Type B pancreatic cell (in vitro differentiated cells): ENCODE results near the gene ADIPOR2. TPM values are rescaled to one million over a fixed set of nuclear protein-coding genes. Genes with fewer than 3 reads are reported as not detected.

Source experiments
- DNase-seq: peaks from one replicate; pipeline ENCODE4 v3.0.0; 2021; ENCODE audit warnings: mixed read lengths; ENCODE audit not compliant: unreplicated experiment; ENCODE audit errors: extremely low spot score
- H3K27ac Mint-ChIP-seq: 2 replicates; pipeline ENCODE4 v1.8.0; 2021; ENCODE audit warnings: mild to moderate bottlenecking, mixed read lengths
- H3K27me3 Mint-ChIP-seq: 2 replicates; pipeline ENCODE4 v1.8.0; 2021; ENCODE audit warnings: mixed read lengths
- H3K36me3 Mint-ChIP-seq: 2 replicates; pipeline ENCODE4 v1.8.0; 2021; ENCODE audit warnings: mixed read lengths
- H3K4me1 Mint-ChIP-seq: one replicate; pipeline ENCODE4 v1.8.0; 2021; ENCODE audit warnings: mixed read lengths; ENCODE audit not compliant: unreplicated experiment
- H3K4me3 Mint-ChIP-seq: 2 replicates; pipeline ENCODE4 v1.8.0; 2021; ENCODE audit warnings: mild to moderate bottlenecking, mixed read lengths
- H3K9me3 Mint-ChIP-seq: 2 replicates; pipeline ENCODE4 v1.8.0; 2021; ENCODE audit warnings: mixed read lengths
- CTCF ChIP-seq: fragments of 200-600 bp; sonication (generic); conservative IDR thresholded peaks from 2 replicates; pipeline ENCODE4 v1.5.0; 2021; ENCODE audit warnings: antibody characterized with exemption, mild to moderate bottlenecking
- total RNA-seq: library from RNA; stranded (reverse); gene quantifications from 2 replicates; pipeline ENCODE4 v1.2.1, GENCODE V29; 2021; ENCODE audit warnings: low replicate concordance

The ADIPOR2 gene
- total RNA-seq, 1 donor from 2014 or later, result 49.2 TPM

GRCh38 chr12:1737652-1738286, 46.9 kb downstream of the ADIPOR2 start:
- H3K9me3 Mint-ChIP-seq, result no peaks in the 10 kb centered on the region
- no peak for TF ChIP-seq CTCF
- H3K4me1 Mint-ChIP-seq, result peaks cover 27% of the 10 kb centered on the region
- peaks cover 3% of the 10 kb centered on the region for H3K27me3 Mint-ChIP-seq
- H3K4me3 Mint-ChIP-seq, result no peak overlapping the region
- H3K27ac Mint-ChIP-seq, result no peak overlapping the region
- H3K36me3 Mint-ChIP-seq, result peaks cover 15% of the 10 kb centered on the region
- no peak for DNase-seq

GRCh38 chr12:1738446-1738845, 47.6 kb downstream of the ADIPOR2 start:
- peak overlapping the region; percentile 51 for H3K27ac Mint-ChIP-seq
- peaks cover 27% of the 10 kb centered on the region for H3K4me1 Mint-ChIP-seq
- no peak for TF ChIP-seq CTCF
- no peak overlapping the region for H3K4me3 Mint-ChIP-seq
- no peaks in the 10 kb centered on the region for H3K9me3 Mint-ChIP-seq
- H3K36me3 Mint-ChIP-seq, result peaks cover 15% of the 10 kb centered on the region
- H3K27me3 Mint-ChIP-seq, result peaks cover 3% of the 10 kb centered on the region
- no peak for DNase-seq

GRCh38 chr12:1739368-1739767, 48.5 kb downstream of the ADIPOR2 start:
- Mint-ChIP-seq H3K36me3 (peaks cover 11% of the 10 kb centered on the region), H3K27me3 (peaks cover 3% of the 10 kb centered on the region), H3K4me1 (peaks cover 27% of the 10 kb centered on the region), H3K4me3 (no peak overlapping the region), H3K9me3 (no peaks in the 10 kb centered on the region), H3K27ac (peak overlapping the region; percentile 96)
- no peak for DNase-seq
- TF ChIP-seq CTCF, result no peak

- Mint-ChIP-seq H3K4me3 (peak overlapping the region; percentile 41), H3K27ac (peak overlapping the region; percentile 96), H3K4me1 (peaks cover 27% of the 10 kb centered on the region), H3K27me3 (peaks cover 3% of the 10 kb centered on the region), H3K9me3 (no peaks in the 10 kb centered on the region), H3K36me3 (peaks cover 12% of the 10 kb centered on the region)
- no peak for DNase-seq
- TF ChIP-seq CTCF, result no peak
These were observed 49.5 kb downstream of the ADIPOR2 start for GRCh38 chr12:1740161-1740948.

GRCh38 chr12:1741154-1741949, 50.5 kb downstream of the ADIPOR2 start:
- Mint-ChIP-seq H3K27me3 (peaks cover 3% of the 10 kb centered on the region), H3K27ac (peak overlapping the region; percentile 96), H3K36me3 (peaks cover 22% of the 10 kb centered on the region), H3K4me1 (peaks cover 27% of the 10 kb centered on the region), H3K4me3 (peak overlapping the region; percentile 41), H3K9me3 (peaks cover 2% of the 10 kb centered on the region)
- TF ChIP-seq CTCF, result no peak
- no peak for DNase-seq
